ENCODE data around the gene ZNF699. TPM values are rescaled to one million over a fixed set of nuclear protein-coding genes. Genes with fewer than 3 reads are reported as not detected.

The ZNF699 gene
- total RNA-seq, result 10 to 100 TPM; 11.6 to 33.6 TPM

- peaks cover 17 to 19% of the 10 kb centered on the region in 2 donors for H3K4me1 ChIP-seq (ENCODE audit: control insufficient read depth in 1 of 2, low read depth in 2 of 2)
- H3K4me3 ChIP-seq, result peak within 1 kb of the TSS; percentile 99
- TF ChIP-seq CTCF (IDR thresholded peaks at IDR 0.05), result no peak
- DNase-seq (ENCODE audit: low spot score) (peak; percentile 97), ATAC-seq (ENCODE audit: insufficient number of reproducible peaks, low FRiP score, low read depth) (peak; percentile 95)
- H3K36me3 ChIP-seq, result peaks cover 7% of the 10 kb centered on the region
- peak within 1 kb of the TSS; percentile 97 to 98 for H3K27ac ChIP-seq
- H3K27me3 ChIP-seq (replicated peaks; ENCODE audit: insufficient read depth), result no peaks in the 10 kb centered on the region
- peaks cover 8% of the 10 kb centered on the region for H3K9me3 ChIP-seq
Measured at GRCh38 chr19:9309139-9309973, at the start of gene ZNF699. Gene ZNF699 (minus strand): TSS chr19:9309838. CDS start chr19:9305119, 4,719 bp downstream.

- Histone ChIP-seq H3K27me3 (replicated peaks; ENCODE audit: insufficient read depth) (no peaks in the 10 kb centered on the region), H3K9me3 (peaks cover 96% of the 10 kb centered on the region), H3K4me1 (ENCODE audit: control insufficient read depth in 1 of 2, low read depth in 2 of 2) (no peaks in the 10 kb centered on the region), H3K27ac (no peak overlapping the region), H3K36me3 (peaks cover 23% of the 10 kb centered on the region), H3K4me3 (no peak overlapping the region)
- TF ChIP-seq CTCF (IDR thresholded peaks at IDR 0.05), result no peak
- no peak for ATAC-seq (ENCODE audit: insufficient number of reproducible peaks, low FRiP score, low read depth)
- no peak for DNase-seq (ENCODE audit: low spot score)
Measured at GRCh38 chr19:9354651-9355050, 45.0 kb upstream of the ZNF699 start.

GRCh38 chr19:9353011-9353410 lies 43.4 kb upstream of the ZNF699 start:
- no peak overlapping the region for H3K27ac ChIP-seq
- no peaks in the 10 kb centered on the region for H3K4me1 ChIP-seq (ENCODE audit: control insufficient read depth in 1 of 2, low read depth in 2 of 2)
- H3K9me3 ChIP-seq, result peaks cover 96% of the 10 kb centered on the region
- DNase-seq (ENCODE audit: low spot score) (no peak), ATAC-seq (ENCODE audit: insufficient number of reproducible peaks, low FRiP score, low read depth) (no peak)
- H3K36me3 ChIP-seq, result peaks cover 29% of the 10 kb centered on the region
- no peak overlapping the region for H3K4me3 ChIP-seq
- H3K27me3 ChIP-seq (replicated peaks; ENCODE audit: insufficient read depth), result no peaks in the 10 kb centered on the region
- TF ChIP-seq CTCF (IDR thresholded peaks at IDR 0.05), result no peak

- no peaks in the 10 kb centered on the region for H3K4me1 ChIP-seq (ENCODE audit: control insufficient read depth in 1 of 2, low read depth in 2 of 2)
- TF ChIP-seq CTCF (IDR thresholded peaks at IDR 0.05), result no peak
- no peaks in the 10 kb centered on the region for H3K27me3 ChIP-seq (replicated peaks; ENCODE audit: insufficient read depth)
- ATAC-seq (ENCODE audit: insufficient number of reproducible peaks, low FRiP score, low read depth) (no peak), DNase-seq (ENCODE audit: low spot score) (no peak)
- no peak overlapping the region for H3K4me3 ChIP-seq
- H3K27ac ChIP-seq, result no peak overlapping the region
- peaks cover 94% of the 10 kb centered on the region for H3K9me3 ChIP-seq
- peaks cover 24% of the 10 kb centered on the region for H3K36me3 ChIP-seq
Measured at GRCh38 chr19:9352505-9352904, 42.9 kb upstream of the ZNF699 start.

- Histone ChIP-seq H3K36me3 (peaks cover 37% of the 10 kb centered on the region), H3K4me1 (ENCODE audit: control insufficient read depth in 1 of 2, low read depth in 2 of 2) (no peaks in the 10 kb centered on the region), H3K4me3 (no peak overlapping the region), H3K27ac (no peak overlapping the region), H3K9me3 (peaks cover 91% of the 10 kb centered on the region), H3K27me3 (replicated peaks; ENCODE audit: insufficient read depth) (no peaks in the 10 kb centered on the region)
- DNase-seq (ENCODE audit: low spot score), result no peak
- TF ChIP-seq CTCF (IDR thresholded peaks at IDR 0.05), result no peak
- ATAC-seq (ENCODE audit: insufficient number of reproducible peaks, low FRiP score, low read depth), result no peak
Measured at GRCh38 chr19:9348671-9349070, 39.0 kb upstream of the ZNF699 start.

Data from thoracic aorta (tissue), 2 donors.